Measurements from ENCODE around the gene ARPC2. TPM values are rescaled to one million over a fixed set of nuclear protein-coding genes. Genes with fewer than 3 reads are reported as not detected.
A peak's percentile ranks its signal among the peaks of the same experiment; 100 is the strongest.

ARPC2 gene
- total RNA-seq, 2 donors from 2014 or later = 243 to 247 TPM

GRCh38 chr2:218280260-218280870, 63.4 kb downstream of the ARPC2 start:
- H3K4me1 ChIP-seq (ENCODE audit: control insufficient read depth, insufficient read depth, low read length) = no peaks in the 10 kb centered on the region
- no peaks in the 10 kb centered on the region for H3K27me3 ChIP-seq (ENCODE audit: control insufficient read depth, insufficient read depth, low read length, poor library complexity, severe bottlenecking)
- H3K36me3 Mint-ChIP-seq (ENCODE audit: low read depth) = peaks cover 40% of the 10 kb centered on the region
- 94 to 98% methylated on average over 6 to 14 of the region's 14 CpGs for WGBS, 2 experiments (ENCODE audit: insufficient coverage in 1 of 2, insufficient read length in 1 of 2)
- no peak for DNase-seq
- TF ChIP-seq CTCF (conservative IDR thresholded peaks at IDR 0.05) = no peak
- no peak overlapping the region for H3K27ac ChIP-seq (ENCODE audit: low read depth, low read length)
- no peaks in the 10 kb centered on the region for H3K27me3 Mint-ChIP-seq (ENCODE audit: insufficient read depth)
- peak overlapping the region; percentile 7 for H3K27ac Mint-ChIP-seq
- no peak overlapping the region for H3K4me3 ChIP-seq (ENCODE audit: low read length)
- H3K4me1 Mint-ChIP-seq = no peaks in the 10 kb centered on the region
- H3K9ac ChIP-seq (ENCODE audit: extremely low read depth, low read length, poor library complexity, severe bottlenecking) = no peak overlapping the region
- H3K9me3 Mint-ChIP-seq = no peaks in the 10 kb centered on the region
- H3K9me3 ChIP-seq (ENCODE audit: control insufficient read depth, low read length) = no peaks in the 10 kb centered on the region
- peaks cover 35% of the 10 kb centered on the region for H3K36me3 ChIP-seq (ENCODE audit: control insufficient read depth, insufficient read depth, low read length)
- H3K4me3 Mint-ChIP-seq = no peak overlapping the region

GRCh38 chr2:218281449-218281848, 64.5 kb downstream of the ARPC2 start:
- H3K27me3 Mint-ChIP-seq (ENCODE audit: insufficient read depth) = no peaks in the 10 kb centered on the region

GRCh38 chr2:218282173-218282991, 65.4 kb downstream of the ARPC2 start:
- no peak for DNase-seq
- Mint-ChIP-seq H3K36me3 (ENCODE audit: low read depth) (peaks cover 24% of the 10 kb centered on the region), H3K9me3 (no peaks in the 10 kb centered on the region), H3K4me1 (peaks cover 19% of the 10 kb centered on the region), H3K27me3 (ENCODE audit: insufficient read depth) (no peaks in the 10 kb centered on the region), H3K27ac (no peak overlapping the region), H3K4me3 (no peak overlapping the region)
- Histone ChIP-seq H3K36me3 (ENCODE audit: control insufficient read depth, insufficient read depth, low read length) (peaks cover 19% of the 10 kb centered on the region), H3K27ac (ENCODE audit: low read depth, low read length) (no peak overlapping the region), H3K9me3 (ENCODE audit: control insufficient read depth, low read length) (no peaks in the 10 kb centered on the region), H3K4me1 (ENCODE audit: control insufficient read depth, insufficient read depth, low read length) (peaks cover 7% of the 10 kb centered on the region), H3K27me3 (ENCODE audit: control insufficient read depth, insufficient read depth, low read length, poor library complexity, severe bottlenecking) (no peaks in the 10 kb centered on the region), H3K9ac (ENCODE audit: extremely low read depth, low read length, poor library complexity, severe bottlenecking) (no peak overlapping the region), H3K4me3 (ENCODE audit: low read length) (no peak overlapping the region)
- TF ChIP-seq CTCF (conservative IDR thresholded peaks at IDR 0.05) = no peak
- WGBS, 2 experiments (ENCODE audit: insufficient coverage in 1 of 2, insufficient read length in 1 of 2) = 87 to 92% methylated on average over 9 to 17 of the region's 17 CpGs

More at GRCh38 chr2:218281449-218281848, 64.5 kb downstream of the ARPC2 start:
- Histone ChIP-seq H3K4me3 (ENCODE audit: low read length) (no peak overlapping the region), H3K27ac (ENCODE audit: low read depth, low read length) (no peak overlapping the region), H3K36me3 (ENCODE audit: control insufficient read depth, insufficient read depth, low read length) (peaks cover 26% of the 10 kb centered on the region), H3K9me3 (ENCODE audit: control insufficient read depth, low read length) (no peaks in the 10 kb centered on the region), H3K27me3 (ENCODE audit: control insufficient read depth, insufficient read depth, low read length, poor library complexity, severe bottlenecking) (no peaks in the 10 kb centered on the region), H3K4me1 (ENCODE audit: control insufficient read depth, insufficient read depth, low read length) (peaks cover 5% of the 10 kb centered on the region), H3K9ac (ENCODE audit: extremely low read depth, low read length, poor library complexity, severe bottlenecking) (no peak overlapping the region)
- Mint-ChIP-seq H3K4me3 (no peak overlapping the region), H3K9me3 (no peaks in the 10 kb centered on the region), H3K4me1 (peaks cover 10% of the 10 kb centered on the region), H3K36me3 (ENCODE audit: low read depth) (peaks cover 33% of the 10 kb centered on the region), H3K27ac (no peak overlapping the region)
- WGBS, 2 experiments (ENCODE audit: insufficient coverage in 1 of 2, insufficient read length in 1 of 2) = 90 to 100% methylated on average over 1 to 3 of the region's 3 CpGs
- no peak for TF ChIP-seq CTCF (conservative IDR thresholded peaks at IDR 0.05)
- no peak for DNase-seq

Data from endodermal cell (in vitro differentiated cells).